Right lobe of liver (tissue), 4 donors: ENCODE results near the gene CLIP4.

Experiments
- CTCF ChIP-seq, 4 donors: fragments of 200-600 bp in 3 of 4; fragments of 450-650 bp in 1 of 4; IDR thresholded peaks; one replicate each; pipeline versions ENCODE4 v1.5.1 to v1.8.0; 2016 to 2022; ENCODE audit warnings: antibody characterized with exemption in 4 of 4, mild to moderate bottlenecking in 2 of 4
- POLR2A ChIP-seq: fragments of 450-650 bp; IDR thresholded peaks from one replicate; pipeline ENCODE4 v1.6.1; 2017; ENCODE audit warnings: antibody characterized with exemption, mild to moderate bottlenecking
- donor health status: DM: no; HTN: no; CAD: no.
- donor health status: DM: no; HTN: no; CAD: no.
- donor health status: DM: no; HTN: yes; CAD: no.

- TF ChIP-seq CTCF (IDR thresholded peaks at IDR 0.05) (no peak), POLR2A (no peak)
These were observed 2.6 kb downstream of the CLIP4 start for GRCh38 chr2:29117636-29118303.
